ENCODE results near the gene CTIF.

Gene CTIF

GRCh38 chr18:48554610-48555400, 16.0 kb downstream of the CTIF start:
- no peak overlapping the region for H3K4me3 ChIP-seq (ENCODE audit: low read depth in 1 of 2, low read length in 1 of 2)
- no peaks in the 10 kb centered on the region for H3K4me1 ChIP-seq (ENCODE audit: control insufficient read depth in 1 of 2, insufficient read depth in 1 of 2, low read depth in 1 of 2, low read length in 1 of 2)
- no peaks in the 10 kb centered on the region for H3K27me3 ChIP-seq
- TF ChIP-seq CTCF (IDR thresholded peaks at IDR 0.05): no peak
- no peaks in the 10 kb centered on the region for H3K36me3 ChIP-seq
- H3K9me3 ChIP-seq: peaks cover 5% of the 10 kb centered on the region
- H3K27ac ChIP-seq: no peak overlapping the region

- H3K27ac ChIP-seq: no peak overlapping the region
- H3K4me1 ChIP-seq (ENCODE audit: control insufficient read depth in 1 of 2, insufficient read depth in 1 of 2, low read depth in 1 of 2, low read length in 1 of 2): no peaks in the 10 kb centered on the region
- H3K4me3 ChIP-seq (ENCODE audit: low read depth in 1 of 2, low read length in 1 of 2): no peak overlapping the region
- peaks cover 5% of the 10 kb centered on the region for H3K9me3 ChIP-seq
- no peak for TF ChIP-seq CTCF (IDR thresholded peaks at IDR 0.05)
- no peaks in the 10 kb centered on the region for H3K36me3 ChIP-seq
- no peaks in the 10 kb centered on the region for H3K27me3 ChIP-seq
These were observed 16.7 kb downstream of the CTIF start for GRCh38 chr18:48555465-48555995.

- Histone ChIP-seq H3K4me1 (ENCODE audit: control insufficient read depth in 1 of 2, insufficient read depth in 1 of 2, low read depth in 1 of 2, low read length in 1 of 2) (no peaks in the 10 kb centered on the region), H3K36me3 (no peaks in the 10 kb centered on the region), H3K27me3 (no peaks in the 10 kb centered on the region), H3K4me3 (ENCODE audit: low read depth in 1 of 2, low read length in 1 of 2) (no peak overlapping the region), H3K27ac (no peak overlapping the region), H3K9me3 (peaks cover 5% of the 10 kb centered on the region)
- TF ChIP-seq CTCF (IDR thresholded peaks at IDR 0.05): no peak
These were observed 18.9 kb downstream of the CTIF start for GRCh38 chr18:48557640-48558174.

- H3K4me1 ChIP-seq (ENCODE audit: control insufficient read depth in 1 of 2, insufficient read depth in 1 of 2, low read depth in 1 of 2, low read length in 1 of 2): no peaks in the 10 kb centered on the region
- TF ChIP-seq CTCF (IDR thresholded peaks at IDR 0.05): no peak
These were observed 19.4 kb downstream of the CTIF start for GRCh38 chr18:48558248-48558647.

GRCh38 chr18:48560491-48560890, 21.7 kb downstream of the CTIF start:
- H3K27me3 ChIP-seq: no peaks in the 10 kb centered on the region
- no peak overlapping the region for H3K4me3 ChIP-seq (ENCODE audit: low read depth in 1 of 2, low read length in 1 of 2)
- H3K4me1 ChIP-seq (ENCODE audit: control insufficient read depth in 1 of 2, insufficient read depth in 1 of 2, low read depth in 1 of 2, low read length in 1 of 2): no peaks in the 10 kb centered on the region
- no peak overlapping the region for H3K27ac ChIP-seq
- H3K36me3 ChIP-seq: no peaks in the 10 kb centered on the region
- peaks cover 5% of the 10 kb centered on the region for H3K9me3 ChIP-seq
- no peak for TF ChIP-seq CTCF (IDR thresholded peaks at IDR 0.05)

More at GRCh38 chr18:48558248-48558647, 19.4 kb downstream of the CTIF start:
- H3K9me3 ChIP-seq: peaks cover 5% of the 10 kb centered on the region
- H3K4me3 ChIP-seq (ENCODE audit: low read depth in 1 of 2, low read length in 1 of 2): no peak overlapping the region
- no peak overlapping the region for H3K27ac ChIP-seq
- no peaks in the 10 kb centered on the region for H3K36me3 ChIP-seq
- H3K27me3 ChIP-seq: no peaks in the 10 kb centered on the region
